GM21381 (cell line): Measurements from ENCODE around the gene TMPRSS4.

Experiments used
- ATAC-seq: cut with Tn5 transposase; IDR thresholded peaks from one replicate; pipeline ENCODE4 v1.9.1; 2021; ENCODE audit warnings: mild to moderate bottlenecking, moderate library complexity; ENCODE audit not compliant: unreplicated experiment

TMPRSS4 gene

GRCh38 chr11:118078911-118079411, 2.1 kb downstream of the TMPRSS4 start:
- ATAC-seq = no peak

- ATAC-seq = no peak
Observed at GRCh38 chr11:118079491-118079890, 2.6 kb downstream of the TMPRSS4 start.

GRCh38 chr11:118080296-118080695, 3.4 kb downstream of the TMPRSS4 start:
- no peak for ATAC-seq

GRCh38 chr11:118081241-118081958, 4.5 kb downstream of the TMPRSS4 start:
- ATAC-seq = no peak

- no peak for ATAC-seq
Observed at GRCh38 chr11:118082880-118083552, 6.1 kb downstream of the TMPRSS4 start.

- ATAC-seq = no peak
Observed at GRCh38 chr11:118084247-118084646, 7.4 kb downstream of the TMPRSS4 start.

- no peak for ATAC-seq
Observed at GRCh38 chr11:118084656-118085055, 7.8 kb downstream of the TMPRSS4 start.

- ATAC-seq = no peak
Observed at GRCh38 chr11:118086913-118087768, 10.3 kb downstream of the TMPRSS4 start, which contains the start of gene SMIM35. Gene SMIM35 (minus strand): TSS chr11:118086963. CDS start chr11:118086757, 206 bp downstream.

GRCh38 chr11:118087931-118088330, 11.1 kb downstream of the TMPRSS4 start:
- no peak for ATAC-seq

GRCh38 chr11:118088531-118088930, 11.7 kb downstream of the TMPRSS4 start:
- ATAC-seq = no peak

GRCh38 chr11:118090545-118091162, 13.8 kb downstream of the TMPRSS4 start:
- no peak for ATAC-seq

- no peak for ATAC-seq
Observed at GRCh38 chr11:118091690-118092089, 14.8 kb downstream of the TMPRSS4 start.

- no peak for ATAC-seq
Observed at GRCh38 chr11:118092907-118093571, 16.2 kb downstream of the TMPRSS4 start.

- no peak for ATAC-seq
Observed at GRCh38 chr11:118095493-118095892, 18.6 kb downstream of the TMPRSS4 start.

GRCh38 chr11:118095967-118096367, 19.1 kb downstream of the TMPRSS4 start:
- no peak for ATAC-seq

- ATAC-seq = no peak
Observed at GRCh38 chr11:118098996-118099837, 22.3 kb downstream of the TMPRSS4 start.

- no peak for ATAC-seq
Observed at GRCh38 chr11:118099838-118100556, 23.1 kb downstream of the TMPRSS4 start.

- no peak for ATAC-seq
Observed at GRCh38 chr11:118100691-118101232, 23.9 kb downstream of the TMPRSS4 start.
